GM12874 (cell line): ENCODE results near the gene DCAF7.

Source experiments
- CTCF ChIP-seq: IDR thresholded peaks from 2 replicates; pipeline ENCODE4 v1.5.1; 2011; ENCODE audit warnings: low read depth, mild to moderate bottlenecking, control low read depth, low read length, moderate library complexity; ENCODE audit not compliant: insufficient read depth

Gene DCAF7

DNA sequence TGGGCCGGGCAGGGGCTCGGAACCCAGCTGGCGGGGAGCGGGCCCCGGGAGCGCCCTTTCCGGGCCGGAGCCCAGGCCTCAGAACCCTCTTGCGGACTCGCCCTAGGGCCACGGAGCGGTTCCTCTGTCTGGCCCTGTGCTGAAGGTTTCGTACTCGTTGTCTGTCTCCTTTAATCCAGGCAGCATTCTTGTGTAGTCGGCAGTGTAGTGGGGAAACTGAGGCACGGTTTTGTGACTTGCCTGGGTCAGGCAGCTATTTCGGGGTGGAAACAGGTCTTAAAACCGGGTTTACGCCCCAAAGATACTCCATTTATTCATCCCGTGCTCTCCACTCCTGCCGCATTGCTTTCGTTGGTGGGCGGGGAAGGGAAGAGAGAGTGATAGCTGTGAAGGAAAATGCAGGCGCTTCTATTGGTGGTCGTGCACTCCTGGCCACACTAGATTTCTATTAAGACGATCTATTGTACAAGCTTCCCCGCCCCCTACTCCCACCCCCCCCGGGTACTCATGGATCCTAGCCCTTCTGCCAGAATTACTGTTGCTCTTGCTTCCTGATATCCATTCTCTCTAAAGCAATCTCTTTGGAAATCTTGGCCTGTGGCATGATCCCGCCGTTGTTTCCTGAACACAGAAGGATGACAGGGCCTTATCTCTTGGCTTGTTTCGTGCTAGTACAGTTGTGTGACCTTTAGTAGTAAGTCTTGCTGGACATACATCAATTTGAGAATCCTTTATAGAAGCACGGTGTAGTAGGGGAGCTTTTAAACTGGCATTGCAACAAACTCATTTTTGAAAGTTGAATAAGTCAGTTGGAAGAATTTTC, 751 bp downstream of the DCAF7 start:
- no peak for TF ChIP-seq CTCF

- no peak for TF ChIP-seq CTCF
Observed at GRCh38 chr17:63552211-63552610, 1.9 kb downstream of the DCAF7 start.

DNA sequence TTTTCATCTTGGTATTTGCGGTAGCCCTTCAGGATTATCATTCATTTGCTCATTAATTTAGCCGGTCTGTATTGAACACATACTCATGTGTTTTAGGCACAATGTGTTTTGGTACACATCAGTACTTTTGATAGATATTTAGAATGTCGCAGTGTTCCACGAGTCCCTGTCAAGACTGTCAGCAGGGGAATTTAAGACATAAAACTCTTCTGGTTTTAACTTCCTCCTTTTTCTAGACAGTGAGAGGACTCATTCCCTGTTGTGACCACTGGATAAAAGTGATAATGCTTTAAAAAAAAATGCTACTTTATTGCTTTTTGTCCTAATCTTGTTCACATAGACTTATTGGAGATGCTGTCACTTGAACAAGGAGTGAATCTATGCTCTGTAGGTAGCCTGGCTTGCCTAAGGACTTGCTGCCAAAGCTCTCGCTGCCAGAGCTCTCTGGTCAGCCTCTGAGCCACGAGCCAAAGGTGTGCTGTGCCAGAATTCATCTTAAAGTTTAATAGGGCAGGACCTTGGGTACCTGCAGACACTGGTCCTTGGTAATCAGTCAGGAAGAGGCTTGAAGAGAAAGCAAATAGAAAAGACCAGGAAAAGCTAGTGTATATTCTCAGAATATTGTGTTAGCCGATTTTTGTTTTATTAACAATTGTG, 5.4 kb downstream of the DCAF7 start:
- TF ChIP-seq CTCF: no peak

DNA sequence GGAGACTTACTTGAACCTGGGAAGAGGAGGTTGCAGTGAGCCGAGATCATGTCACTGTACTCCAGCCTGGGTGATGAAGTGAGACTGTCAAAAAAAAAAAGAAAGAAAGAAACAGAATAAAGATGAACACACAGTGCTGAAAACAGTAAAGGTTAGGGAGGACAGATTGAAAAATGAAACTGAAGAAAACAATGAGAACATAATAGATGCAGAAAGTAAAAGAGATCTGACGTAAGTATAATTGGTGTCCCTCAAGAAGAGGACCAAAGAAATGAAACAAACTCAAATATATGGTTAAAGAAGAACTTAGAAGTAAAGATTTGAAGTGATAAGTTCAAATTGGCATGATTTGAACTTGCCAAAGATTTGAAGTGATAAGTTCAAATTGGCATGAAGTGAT, 7.1 kb downstream of the DCAF7 start:
- no peak for TF ChIP-seq CTCF

GRCh38 chr17:63558441-63558840, 8.2 kb downstream of the DCAF7 start:
- no peak for TF ChIP-seq CTCF

DNA sequence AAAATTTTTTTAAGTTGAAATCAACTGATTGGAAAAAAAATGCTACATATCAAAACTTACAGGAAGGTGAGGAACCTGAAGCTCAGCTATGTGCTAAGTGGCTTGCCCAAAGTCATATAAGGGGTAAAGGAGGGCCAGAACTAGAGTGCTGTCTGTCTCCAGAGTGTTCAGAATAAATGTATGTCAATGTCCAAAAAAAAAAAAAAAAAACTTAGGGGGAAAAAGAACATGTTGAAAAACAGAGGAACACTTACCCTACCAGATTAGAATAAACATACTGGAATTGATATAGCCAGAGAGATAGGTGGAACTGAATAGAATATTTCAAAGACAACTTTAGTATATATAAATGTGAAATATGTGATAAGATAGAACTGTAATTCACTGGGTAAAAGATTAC, 11.5 kb downstream of the DCAF7 start:
- TF ChIP-seq CTCF: no peak

GRCh38 chr17:63563339-63563738, 13.1 kb downstream of the DCAF7 start:
- no peak for TF ChIP-seq CTCF
